PFSK-1 (cell line): ENCODE results near the gene ELL.

Source experiments
- FOXP2 ChIP-seq: optimal IDR thresholded peaks from 2 replicates; pipeline ENCODE3; 2011; ENCODE audit warnings: borderline replicate concordance, control low read depth, inconsistent platforms; ENCODE audit not compliant: insufficient read depth; ENCODE audit errors: extremely low read length, extremely low read depth
- POLR2AphosphoS5 ChIP-seq: IDR thresholded peaks from 2 replicates; pipeline ENCODE4 v1.6.1; 2012; ENCODE audit warnings: low read depth, mild to moderate bottlenecking, control low read depth, low read length, moderate library complexity
- REST ChIP-seq, 2 experiments: IDR thresholded peaks; 2 replicates each; pipeline versions ENCODE4 v1.6.1 to v1.8.0; 2011 to 2012; ENCODE audit warnings: low read depth in 2 of 2, low read length in 2 of 2, control low read depth in 1 of 2, inconsistent platforms in 1 of 2, mild to moderate bottlenecking in 1 of 2, moderate library complexity in 1 of 2; ENCODE audit not compliant: insufficient read depth in 1 of 2
- SIN3A ChIP-seq: IDR thresholded peaks from 2 replicates; pipeline ENCODE4 v1.6.1; 2012; ENCODE audit warnings: mild to moderate bottlenecking, low read length, moderate library complexity, borderline replicate concordance; ENCODE audit not compliant: insufficient read depth
- TAF1 ChIP-seq: IDR thresholded peaks from 2 replicates; pipeline ENCODE4 v1.6.1; 2012; ENCODE audit warnings: low read length, control low read depth, borderline replicate concordance; ENCODE audit not compliant: insufficient read depth

ELL gene

GRCh38 chr19:18537431-18537830 lies 15.6 kb upstream of the ELL start:
- TF ChIP-seq TAF1 (no peak), FOXP2 (no peak), SIN3A (no peak), REST (IDR thresholded peaks at IDR 0.05; ENCODE audit: insufficient read depth in 1 of 2, low read depth in 2 of 2, low read length in 2 of 2) (no peak), POLR2AphosphoS5 (no peak)

DNA sequence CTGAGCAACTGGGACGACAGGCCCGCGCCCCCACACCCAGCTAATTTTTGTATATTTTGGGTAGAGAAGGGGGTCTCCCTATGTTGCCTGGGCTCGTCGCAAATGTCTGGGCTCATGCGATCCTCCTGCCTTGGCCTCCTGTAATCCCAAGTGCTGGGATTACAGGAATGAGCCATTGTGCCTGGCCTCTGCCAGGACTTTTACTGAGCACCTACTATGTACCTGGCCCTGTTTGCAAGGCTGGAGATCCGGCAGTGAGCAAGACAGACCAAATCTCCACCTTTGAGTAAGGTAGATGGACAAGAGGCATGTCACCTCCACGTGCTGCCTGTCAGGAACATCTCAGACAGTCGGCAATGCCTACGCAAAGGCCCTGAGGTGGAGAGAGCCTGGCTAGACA lies 14.6 kb upstream of the ELL start:
- no peak for TF ChIP-seq REST (IDR thresholded peaks at IDR 0.05; ENCODE audit: insufficient read depth in 1 of 2, low read depth in 2 of 2, low read length in 2 of 2)
- TF ChIP-seq FOXP2, result no peak
- TF ChIP-seq SIN3A, result no peak
- TF ChIP-seq TAF1, result no peak
- no peak for TF ChIP-seq POLR2AphosphoS5

- TF ChIP-seq FOXP2, result no peak
- no peak for TF ChIP-seq SIN3A
- TF ChIP-seq TAF1, result no peak
- TF ChIP-seq POLR2AphosphoS5, result no peak
- no peak for TF ChIP-seq REST (IDR thresholded peaks at IDR 0.05; ENCODE audit: insufficient read depth in 1 of 2, low read depth in 2 of 2, low read length in 2 of 2)
These were observed 11.2 kb upstream of the ELL start for GRCh38 chr19:18533058-18533457.

DNA sequence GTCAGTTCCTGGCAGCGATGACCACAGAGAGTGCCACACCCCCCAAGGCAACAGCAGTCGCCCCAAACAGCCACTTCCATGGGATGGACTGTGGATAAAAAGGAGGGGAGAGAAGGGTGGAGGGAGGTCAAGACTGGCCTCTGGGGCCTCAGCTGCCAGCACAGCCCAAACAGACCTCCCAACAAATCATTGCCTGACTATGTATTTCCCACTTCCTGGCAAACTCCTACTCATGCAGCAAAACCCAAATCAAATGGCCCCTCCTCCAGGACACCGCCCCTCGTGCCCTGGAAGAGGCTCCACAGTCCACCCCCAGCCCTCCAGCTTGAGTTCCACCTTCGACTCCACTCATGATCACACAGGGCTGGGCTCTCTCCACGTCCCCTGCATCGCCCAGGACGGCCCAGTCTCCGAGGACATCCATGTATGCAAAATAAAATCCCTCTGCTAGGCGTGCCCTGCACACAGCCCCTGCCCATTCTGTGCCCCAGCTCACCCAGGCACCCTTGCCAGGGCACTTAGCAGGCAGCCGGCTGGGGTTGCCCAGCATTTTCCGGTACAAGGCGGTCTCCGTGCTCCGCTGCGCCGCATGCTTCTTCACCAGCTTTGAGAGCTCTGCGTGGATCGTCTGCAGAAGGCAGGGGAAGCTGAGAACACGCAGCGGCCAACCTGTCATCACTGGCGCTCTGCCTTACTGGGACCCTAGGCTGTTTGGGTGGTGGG lies 10.5 kb upstream of the ELL start:
- TF ChIP-seq SIN3A, result no peak
- TF ChIP-seq TAF1, result no peak
- no peak for TF ChIP-seq REST (IDR thresholded peaks at IDR 0.05; ENCODE audit: insufficient read depth in 1 of 2, low read depth in 2 of 2, low read length in 2 of 2)
- TF ChIP-seq POLR2AphosphoS5, result no peak

DNA sequence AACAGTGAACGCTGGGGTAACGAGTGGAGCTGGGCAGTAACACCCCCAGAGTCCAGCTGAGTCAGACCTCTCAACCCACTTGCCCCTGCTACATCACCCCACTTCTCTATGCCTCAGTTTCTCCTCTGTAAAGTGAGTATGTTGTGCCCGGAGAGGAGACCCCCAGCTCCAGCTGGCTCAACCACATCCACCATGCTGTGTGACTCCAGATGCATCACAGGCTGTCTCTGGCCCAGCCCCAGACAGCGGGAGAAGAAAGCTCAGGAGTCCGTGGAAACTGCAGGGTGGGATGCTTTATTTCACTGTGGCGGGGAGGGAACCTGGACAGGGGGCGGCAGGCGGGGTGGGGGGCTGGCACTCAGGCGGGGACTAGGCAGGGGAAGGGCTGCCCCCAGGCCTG lies 9.6 kb upstream of the ELL start:
- TF ChIP-seq SIN3A, result no peak
- TF ChIP-seq REST (IDR thresholded peaks at IDR 0.05; ENCODE audit: insufficient read depth in 1 of 2, low read depth in 2 of 2, low read length in 2 of 2), result no peak
- TF ChIP-seq POLR2AphosphoS5, result no peak
- TF ChIP-seq FOXP2, result no peak
- TF ChIP-seq TAF1, result no peak
